Upper lobe of left lung (tissue), 6 donors: ENCODE measurements around the gene LY6G5C. TPM values are rescaled to one million over a fixed set of nuclear protein-coding genes. Genes with fewer than 3 reads are reported as not detected.

Source experiments
- ATAC-seq, 2 donors: fragments of 200-7000 bp; cut with Tn5 transposase; one replicate each; pipeline ENCODE4 v1.9.1; 2022; ENCODE audit warnings: mild to moderate bottlenecking in 2 of 2, moderate library complexity in 2 of 2; ENCODE audit not compliant: low FRiP score in 2 of 2
- DNase-seq, 2 donors: peaks; one replicate each; pipeline ENCODE4 v3.0.0-alpha.2; 2019 to 2020
- H3K27ac ChIP-seq, 4 donors: fragments of 200-600 bp; sonication (generic); one replicate each; pipeline ENCODE4 v1.5.1; 2016 to 2019
- H3K27me3 ChIP-seq, 4 donors: fragments of 200-600 bp; sonication (generic); one replicate each; pipeline ENCODE4 v1.5.1; 2017 to 2019
- H3K36me3 ChIP-seq, 4 donors: fragments of 200-600 bp; sonication (generic); one replicate each; pipeline ENCODE4 v1.5.1; 2016 to 2019
- H3K4me1 ChIP-seq, 4 donors: fragments of 200-600 bp; sonication (generic); one replicate each; pipeline ENCODE4 v1.5.1; 2018 to 2019
- H3K4me3 ChIP-seq, 4 donors: fragments of 200-600 bp; sonication (generic); one replicate each; pipeline ENCODE4 v1.5.1; 2017 to 2019; ENCODE audit warnings: mild to moderate bottlenecking in 2 of 4, moderate library complexity in 1 of 4
- H3K9me3 ChIP-seq, 4 donors: fragments of 200-600 bp; sonication (generic); one replicate each; pipeline ENCODE4 v1.5.1; 2018 to 2019
- CTCF ChIP-seq, 6 experiments: fragments of 450-650 bp in 4 of 6; fragments of 200-600 bp in 2 of 6; sonication (generic) in 2 of 6; IDR thresholded peaks; one replicate each; pipeline ENCODE4 v1.5.1; 2016 to 2019; ENCODE audit warnings: antibody characterized with exemption in 6 of 6
- EP300 ChIP-seq, 4 donors: sonication (generic); formaldehyde crosslinking; IDR thresholded peaks; one replicate each; pipeline ENCODE4 v1.5.1; 2017; ENCODE audit warnings: antibody characterized with exemption in 4 of 4, control low read depth in 2 of 4
- POLR2A ChIP-seq, 4 donors: fragments of 450-650 bp; IDR thresholded peaks; one replicate each; pipeline ENCODE4 v1.5.1; 2016 to 2017; ENCODE audit warnings: antibody characterized with exemption in 4 of 4, mild to moderate bottlenecking in 2 of 4
- POLR2AphosphoS5 ChIP-seq, 2 donors: sonication (generic); formaldehyde crosslinking; IDR thresholded peaks; one replicate each; pipeline ENCODE4 v1.5.1; 2017; ENCODE audit warnings: antibody characterized with exemption in 2 of 2
- WGBS, 2 donors: methylation state at CpG; one replicate each; pipeline ENCODE4 v1.1.5; 2017 to 2018; 5-methylcytosine and 5-hydroxymethylcytosine counted together
- total RNA-seq, 6 donors: library from RNA; depleted of rRNA in 4 of 6; stranded (reverse); fragments of >200 nt in 4 of 6; gene quantifications; one replicate each; pipeline versions ENCODE4 v1.1.0 to v1.2.1, GENCODE V29; 2016 to 2021
- donor health status: DM: no; HTN: no; CAD: no; lungs with moderate emphysema.
- donor health status: DM: no; HTN: yes; CAD: no; lungs with severe emphysema.

Gene LY6G5C
- total RNA-seq, 6 donors from 2014 or later = 1.8 to 4.4 (median 3.1) TPM; not detected in 2

GRCh38 chr6:31687321-31687720 lies 6.5 kb upstream of the LY6G5C start:
- no peak for DNase-seq
- Histone ChIP-seq H3K27me3 (no peaks in the 10 kb centered on the region), H3K36me3 (peaks cover 12 to 78% (median 59%) of the 10 kb centered on the region in 4 donors), H3K4me1 (no peaks in the 10 kb centered on the region), H3K27ac (no peak overlapping the region), H3K4me3 (no peak overlapping the region), H3K9me3 (no peaks in the 10 kb centered on the region)
- no peak for ATAC-seq
- TF ChIP-seq CTCF (IDR thresholded peaks at IDR 0.05) (no peak), EP300 (IDR thresholded peaks at IDR 0.05) (no peak), POLR2A (IDR thresholded peaks at IDR 0.05) (no peak), POLR2AphosphoS5 (IDR thresholded peaks at IDR 0.05) (no peak)
- 88 to 93% methylated on average over 8 of the region's 8 CpGs for WGBS, 2 donors

GRCh38 chr6:31686483-31686882 lies 5.6 kb upstream of the LY6G5C start:
- Histone ChIP-seq H3K4me3 (no peak overlapping the region), H3K9me3 (no peaks in the 10 kb centered on the region), H3K4me1 (peaks cover 2 to 5% (median 3%) of the 10 kb centered on the region in 4 donors), H3K36me3 (peaks cover 7 to 70% (median 52%) of the 10 kb centered on the region in 4 donors), H3K27ac (no peak overlapping the region), H3K27me3 (no peaks in the 10 kb centered on the region)
- WGBS, 2 donors = 88 to 91% methylated on average over 5 of the region's 5 CpGs
- TF ChIP-seq POLR2A (IDR thresholded peaks at IDR 0.05) (no peak), POLR2AphosphoS5 (IDR thresholded peaks at IDR 0.05) (no peak), CTCF (IDR thresholded peaks at IDR 0.05) (no peak), EP300 (IDR thresholded peaks at IDR 0.05) (no peak)
- no peak for ATAC-seq
- DNase-seq = no peak

GRCh38 chr6:31683591-31683990 lies 2.7 kb upstream of the LY6G5C start:
- ATAC-seq (no peak), DNase-seq (no peak)
- Histone ChIP-seq H3K36me3 (peaks cover 0 to 41% (median 25%) of the 10 kb centered on the region in 4 donors), H3K27ac (peak overlapping the region in 1 of 4 donors; percentile 63), H3K9me3 (no peaks in the 10 kb centered on the region), H3K4me1 (peaks cover 12 to 17% (median 14%) of the 10 kb centered on the region in 4 donors), H3K27me3 (no peaks in the 10 kb centered on the region), H3K4me3 (peak overlapping the region in 2 of 4 donors; percentile 39 to 48)
- WGBS, 2 donors = 78 to 84% methylated on average over 13 of the region's 13 CpGs
- no peak for TF ChIP-seq EP300 (IDR thresholded peaks at IDR 0.05)

GRCh38 chr6:31681135-31681671 lies 336 bp upstream of the LY6G5C start:
- Histone ChIP-seq H3K27ac (peak overlapping the region; percentile 50 to 88 (median 68)), H3K4me3 (peak overlapping the region; percentile 41 to 60 (median 54)), H3K9me3 (no peaks in the 10 kb centered on the region), H3K27me3 (no peaks in the 10 kb centered on the region), H3K36me3 (peaks cover 0 to 17% (median under 1%) of the 10 kb centered on the region in 4 donors), H3K4me1 (peaks cover 12 to 17% (median 14%) of the 10 kb centered on the region in 4 donors)
- DNase-seq (peak; percentile 54 to 88), ATAC-seq (peak; percentile 32 to 71)
- WGBS, 2 donors = 2% methylated on average over 12 to 26 of the region's 40 CpGs
- peak in 1 of 4 donors; percentile 31 for TF ChIP-seq POLR2A (IDR thresholded peaks at IDR 0.05)
- no peak for TF ChIP-seq EP300 (IDR thresholded peaks at IDR 0.05)
- peak in 3 of 6 experiments; percentile 33 to 48 (median 35) for TF ChIP-seq CTCF (IDR thresholded peaks at IDR 0.05)
- no peak for TF ChIP-seq POLR2AphosphoS5 (IDR thresholded peaks at IDR 0.05)

GRCh38 chr6:31677955-31678354 lies 2.9 kb downstream of the LY6G5C start:
- WGBS, 2 donors = 70 to 73% methylated on average over 8 of the region's 8 CpGs
- Histone ChIP-seq H3K4me1 (peaks cover 12 to 17% (median 14%) of the 10 kb centered on the region in 4 donors), H3K36me3 (peaks cover 0 to 15% (median 7%) of the 10 kb centered on the region in 4 donors), H3K27ac (no peak overlapping the region), H3K4me3 (no peak overlapping the region), H3K27me3 (no peaks in the 10 kb centered on the region), H3K9me3 (no peaks in the 10 kb centered on the region)
- no peak for DNase-seq
- no peak for ATAC-seq
- TF ChIP-seq CTCF (IDR thresholded peaks at IDR 0.05) = no peak
- no peak for TF ChIP-seq POLR2AphosphoS5 (IDR thresholded peaks at IDR 0.05)
- TF ChIP-seq EP300 (IDR thresholded peaks at IDR 0.05) = no peak
- no peak for TF ChIP-seq POLR2A (IDR thresholded peaks at IDR 0.05)
